Activated CD4-positive, CD25-positive, alpha-beta regulatory T cell treated with anti-CD3 and anti-CD28 coated beads, Interleukin-2, amount 50 U/mL, for 72 hours (primary cell): ENCODE measurements around the gene THOC3.
"Not testable (repeated sequence)": the region's sequence is repeated elsewhere in the genome, so short reads cannot be mapped to it uniquely, and the experiment has no call there.

Experiments used
- DNase-seq: peaks from one replicate; pipeline ENCODE4 v3.0.0; 2021

THOC3 gene

DNA sequence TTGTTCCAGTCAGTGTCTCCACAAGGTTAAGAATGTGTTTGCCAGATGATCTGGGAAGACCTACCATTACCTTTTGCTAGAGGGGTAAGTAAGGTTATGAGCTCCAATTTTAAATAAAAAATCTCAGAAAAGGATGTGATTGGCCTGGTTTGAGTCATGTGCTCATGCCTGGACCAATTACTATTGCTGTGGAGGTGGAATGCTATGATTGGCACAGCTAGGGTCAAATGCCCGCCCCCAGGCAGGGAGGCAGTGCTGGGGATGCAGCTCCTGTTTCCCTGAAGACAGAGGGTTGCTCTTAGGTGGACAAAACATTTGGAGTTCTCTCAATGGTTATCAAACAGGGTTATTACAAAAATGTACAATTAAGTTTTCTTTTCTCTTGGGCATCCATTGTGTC, 29.6 kb downstream of the THOC3 start:
- not testable (repeated sequence) for DNase-seq

DNA sequence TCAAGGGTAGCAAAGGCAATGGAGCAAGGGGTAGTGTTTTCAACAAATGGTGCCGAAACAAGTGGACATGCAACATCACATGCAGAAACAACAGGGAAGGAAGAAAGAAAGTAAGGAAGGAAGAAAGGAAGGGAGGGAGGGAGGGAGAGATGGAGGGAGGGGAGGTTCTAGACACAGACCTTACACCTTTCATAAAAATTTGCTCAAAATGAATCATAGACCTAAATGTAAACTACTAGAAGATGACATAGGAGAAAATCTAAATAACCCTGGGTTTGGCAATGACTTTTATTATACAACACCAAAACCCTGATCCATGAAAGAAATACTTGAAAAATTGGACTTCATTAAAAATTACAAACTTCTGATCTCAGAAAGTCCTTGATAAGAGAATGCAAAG, 39.4 kb downstream of the THOC3 start:
- DNase-seq, result not testable (repeated sequence)

DNA sequence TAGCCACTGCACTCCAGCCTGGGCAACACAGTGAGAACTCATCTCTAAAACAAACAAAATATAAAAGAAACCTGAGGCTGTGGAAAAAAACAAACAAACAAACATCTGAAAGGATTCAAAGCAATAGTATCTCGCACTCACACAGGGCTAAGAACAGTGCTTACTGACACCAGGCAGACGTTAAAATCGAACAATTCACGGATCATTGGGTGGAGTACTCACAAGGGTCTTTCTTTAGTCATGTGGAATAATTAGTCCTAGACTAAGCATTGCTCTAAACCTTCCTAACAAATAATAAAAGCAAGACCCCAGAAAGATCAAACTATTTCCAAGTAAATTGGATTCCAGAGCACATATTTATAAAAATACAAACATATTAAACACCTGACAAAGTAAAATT, 43.0 kb downstream of the THOC3 start:
- DNase-seq, result not testable (repeated sequence)

DNA sequence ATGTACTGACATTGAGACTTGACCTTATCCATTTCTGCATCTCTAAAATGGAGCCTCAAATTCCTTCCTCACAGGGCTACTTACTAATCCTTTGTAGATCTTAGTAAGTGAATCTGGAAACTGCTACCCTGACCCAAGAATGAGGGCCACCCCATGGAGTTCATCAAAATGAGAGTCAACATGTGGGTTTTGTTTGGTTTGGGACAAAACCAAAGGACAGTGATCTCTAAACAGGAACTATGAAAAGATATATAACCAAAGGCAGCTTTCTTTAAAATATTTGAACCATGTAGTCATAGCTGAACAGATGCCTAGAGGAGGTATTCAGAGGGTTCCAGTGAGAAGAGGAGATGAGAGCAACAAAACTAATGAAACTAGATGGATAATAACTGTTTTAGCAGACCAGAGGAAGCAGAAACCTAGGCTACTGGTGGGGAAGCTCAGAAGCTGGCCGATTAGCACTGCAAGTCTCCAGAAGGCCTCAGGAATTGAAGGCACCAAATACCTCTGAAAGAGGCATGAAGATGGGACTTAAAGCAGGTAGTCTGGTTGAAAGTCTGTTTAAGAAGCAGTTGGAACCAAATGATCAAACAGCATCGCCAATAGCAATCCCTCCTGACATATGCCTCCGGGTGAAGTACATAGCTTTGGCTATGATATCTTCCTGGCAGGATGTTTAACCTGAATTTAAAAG, 45.8 kb downstream of the THOC3 start:
- no peak for DNase-seq

DNA sequence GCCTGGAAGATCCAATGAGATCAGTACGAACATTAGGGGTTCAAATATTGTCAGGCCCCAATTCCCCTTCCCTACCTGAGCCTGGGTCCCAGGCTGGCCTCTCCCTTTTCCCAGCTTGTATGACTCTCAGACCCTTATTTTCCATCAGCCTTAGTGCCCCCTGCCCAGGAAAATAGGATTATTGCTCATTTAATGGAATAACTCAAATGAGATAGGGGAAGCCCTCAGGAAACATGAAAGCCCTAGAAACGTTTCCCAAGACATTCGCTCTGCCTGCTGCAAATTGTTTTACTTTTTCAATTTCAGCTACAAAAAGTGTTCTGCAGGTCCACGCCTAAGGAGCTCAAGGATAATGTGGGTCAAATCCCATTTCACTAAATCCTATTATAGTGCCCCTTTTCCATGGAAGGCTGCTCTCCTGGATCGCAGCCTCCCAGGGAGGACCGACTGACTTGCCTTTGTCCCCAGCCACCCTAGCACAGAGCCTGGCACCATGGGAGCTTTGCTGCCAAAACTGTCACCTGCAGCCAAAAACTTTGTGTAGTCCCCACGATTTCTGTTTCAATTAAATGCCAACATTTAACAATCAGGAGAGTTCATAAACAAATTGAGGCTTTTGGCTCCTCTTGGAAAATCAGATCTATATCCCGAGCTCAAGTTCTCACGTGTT, 46.9 kb downstream of the THOC3 start:
- no peak for DNase-seq

DNA sequence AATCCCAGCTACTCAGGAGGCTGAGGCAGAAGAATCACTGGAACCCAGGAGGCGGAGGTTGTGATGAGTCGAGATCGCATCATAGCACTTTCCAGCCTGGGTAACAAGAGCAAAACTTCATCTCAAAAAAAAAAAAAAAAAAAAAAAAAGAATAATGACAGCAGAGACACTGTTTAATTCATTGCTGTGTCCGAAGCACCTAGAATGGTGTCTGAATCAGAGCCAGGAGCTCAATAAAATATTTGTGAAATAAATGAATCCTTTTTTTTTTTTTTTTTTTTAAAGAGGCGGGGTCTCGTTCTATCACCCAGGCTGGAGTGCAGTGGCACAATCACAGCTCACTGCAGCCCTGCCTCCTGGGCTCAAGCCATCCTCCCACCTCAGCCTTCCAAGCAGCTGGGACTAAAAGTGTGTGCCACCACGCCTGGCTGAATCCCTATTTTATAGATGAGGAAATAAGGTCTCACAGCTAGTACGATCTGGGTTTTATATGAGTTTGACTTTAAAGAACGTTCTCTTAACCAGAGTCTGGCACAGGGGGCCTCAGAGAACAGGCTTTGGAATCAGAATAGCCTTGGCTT, 47.8 kb downstream of the THOC3 start:
- DNase-seq, result no peak

DNA sequence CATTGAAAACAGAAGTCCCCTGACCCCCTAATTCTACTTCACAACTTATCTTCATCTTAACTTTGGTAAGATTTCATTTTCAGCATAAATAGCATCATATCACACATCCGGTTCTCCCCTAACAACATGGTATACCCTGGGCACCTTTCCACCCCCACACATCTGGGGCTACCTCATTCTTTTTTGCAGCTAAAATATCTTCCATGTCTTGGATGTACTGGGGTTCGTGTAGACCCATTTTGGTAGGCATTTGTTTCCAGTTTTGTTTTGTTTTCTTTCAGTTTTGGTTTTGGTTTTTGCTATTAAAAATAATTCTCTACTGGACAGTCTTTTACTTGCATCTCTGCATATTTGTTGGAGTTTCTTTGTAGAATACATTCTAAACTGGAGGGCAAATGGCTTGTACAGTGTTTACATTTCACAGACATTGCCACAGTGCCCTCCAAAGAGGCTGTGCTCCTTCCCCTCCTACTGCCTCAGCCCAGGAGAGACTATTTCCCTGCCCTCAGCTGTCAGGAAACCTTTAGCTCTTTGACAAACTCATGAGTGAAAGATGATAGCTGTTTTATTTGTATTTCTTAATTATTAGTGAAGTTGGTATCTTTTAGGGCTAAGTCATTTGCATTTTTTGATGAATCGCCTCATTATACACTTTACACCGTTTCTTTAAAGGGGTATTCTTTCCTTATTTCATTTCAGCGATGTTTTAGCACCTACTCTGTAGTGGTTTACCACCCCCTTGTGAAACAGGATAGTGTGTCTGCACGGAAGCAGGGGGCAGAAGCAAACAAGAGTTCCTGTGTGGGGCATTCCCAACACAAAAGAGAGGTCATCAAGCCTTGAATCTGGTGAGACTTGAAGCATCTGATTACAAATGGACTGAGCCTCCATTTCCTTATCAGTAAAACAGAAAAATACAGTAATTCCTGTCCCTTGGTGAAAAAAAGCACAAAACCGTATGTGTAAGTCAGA, 52.8 kb downstream of the THOC3 start:
- not testable (repeated sequence) for DNase-seq

DNA sequence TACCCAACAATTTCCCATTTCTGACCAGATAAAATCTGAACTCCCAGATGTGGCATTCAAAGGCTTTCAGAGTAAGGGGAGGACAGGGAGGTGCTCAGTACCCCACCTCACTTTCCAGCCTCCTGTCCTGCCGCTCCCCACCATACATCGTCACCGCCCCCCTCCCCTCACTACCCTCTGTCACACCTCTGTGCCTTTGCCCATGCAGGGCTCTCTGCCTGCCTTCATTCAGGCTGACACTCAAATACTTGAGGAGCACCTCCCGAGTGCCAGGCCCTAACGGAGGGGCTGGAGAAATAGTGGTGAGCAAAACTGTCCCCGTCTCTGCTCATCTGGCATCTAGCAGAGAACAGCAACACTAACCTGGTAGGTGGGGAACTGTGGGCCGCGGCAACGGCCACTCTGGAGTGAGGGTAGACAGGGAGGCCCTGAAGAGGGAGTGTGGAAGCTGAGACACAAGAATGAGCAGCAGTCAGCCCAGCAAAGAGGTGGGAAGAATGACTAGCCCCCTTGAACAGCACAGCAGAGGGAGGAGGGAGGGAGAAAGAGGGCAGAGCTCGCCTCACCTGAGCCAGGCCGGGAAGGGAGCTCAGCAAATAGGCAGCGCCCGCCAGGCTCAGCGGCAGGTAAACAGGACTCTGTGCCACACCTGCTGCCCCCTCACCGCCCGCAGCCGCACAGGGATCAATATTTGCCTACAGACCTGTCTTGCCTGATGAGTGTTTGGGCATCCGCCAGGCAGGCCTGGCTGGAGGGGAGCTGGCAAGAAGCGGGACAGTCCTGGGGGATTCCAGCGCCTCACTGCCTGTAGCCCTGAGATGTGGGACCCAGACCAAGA, 54.1 kb downstream of the THOC3 start:
- DNase-seq, result not testable (repeated sequence)

DNA sequence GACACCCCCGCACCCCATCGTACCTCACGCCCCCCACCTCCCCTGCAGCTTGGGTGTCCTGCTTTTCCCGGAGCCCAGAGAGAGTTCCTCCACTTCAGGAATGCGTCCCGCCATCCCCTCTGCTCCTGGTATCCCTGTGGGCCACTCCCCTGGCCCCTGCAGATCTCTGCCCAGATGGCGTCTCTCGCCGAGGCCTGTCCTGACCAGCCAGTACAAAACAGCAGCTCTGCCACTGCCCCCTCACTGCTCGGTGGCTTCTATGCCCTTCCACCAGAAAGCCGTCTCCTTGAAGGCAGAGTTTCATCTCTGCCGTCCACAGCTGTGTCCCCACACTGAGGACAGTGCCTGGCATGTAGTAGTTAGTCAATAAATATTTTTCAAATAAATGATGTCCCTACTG, 58.0 kb downstream of the THOC3 start:
- not testable (repeated sequence) for DNase-seq
